DND-41 (cell line): ENCODE measurements around the gene PPP1R16B.

Experiments used
- ATAC-seq: fragments of 200-7000 bp; cut with Tn5 transposase; 3 replicates; pipeline ENCODE4 v1.9.1; 2021; ENCODE audit warnings: low read depth; ENCODE audit not compliant: insufficient read depth
- DNase-seq: peaks from one replicate; pipeline ENCODE4 v3.0.0-alpha.2; 2020
- H2AFZ ChIP-seq: 2 replicates; pipeline ENCODE4 v1.6.0; 2012; ENCODE audit warnings: low read depth, low read length
- H3K27ac ChIP-seq: 2 replicates; pipeline ENCODE4 v1.5.1; 2012; ENCODE audit warnings: low read length, inconsistent platforms
- H3K27me3 ChIP-seq: fragments of 200-600 bp; sonication (generic); 2 replicates; pipeline ENCODE4 v1.6.0; 2012; ENCODE audit warnings: low read length, mild to moderate bottlenecking, inconsistent platforms; ENCODE audit not compliant: insufficient read depth, poor library complexity
- H3K36me3 ChIP-seq: 2 replicates; pipeline ENCODE4 v1.5.1; 2012; ENCODE audit warnings: low read length, inconsistent platforms; ENCODE audit not compliant: insufficient read depth
- H3K4me1 ChIP-seq: 2 replicates; pipeline ENCODE4 v1.5.1; 2012; ENCODE audit warnings: mild to moderate bottlenecking, low read length; ENCODE audit not compliant: insufficient read depth
- H3K4me2 ChIP-seq: 2 replicates; pipeline ENCODE4 v1.6.0; 2012; ENCODE audit warnings: mild to moderate bottlenecking, moderate library complexity, low read length, inconsistent platforms; ENCODE audit not compliant: insufficient read depth
- H3K4me3 ChIP-seq, 2 experiments: fragments of 200-600 bp in 1 of 2; shearing (Covaris generic) in 1 of 2; 2 replicates each; pipeline ENCODE4 v1.5.1; 2012 to 2016; ENCODE audit warnings: inconsistent platforms in 2 of 2, low read length in 2 of 2, mild to moderate bottlenecking in 2 of 2, low read depth in 1 of 2, moderate library complexity in 1 of 2
- H3K79me2 ChIP-seq: 2 replicates; pipeline ENCODE4 v1.6.0; 2012; ENCODE audit warnings: low read length, inconsistent platforms; ENCODE audit not compliant: insufficient read depth
- H3K9ac ChIP-seq: 2 replicates; pipeline ENCODE4 v1.6.0; 2012; ENCODE audit warnings: low read depth, mild to moderate bottlenecking, inconsistent platforms, low read length, moderate library complexity
- H3K9me3 ChIP-seq: 2 replicates; pipeline ENCODE4 v1.5.1; 2012; ENCODE audit warnings: low read length, moderate library complexity, mild to moderate bottlenecking, inconsistent platforms; ENCODE audit not compliant: insufficient read depth, severe bottlenecking
- H4K20me1 ChIP-seq: 2 replicates; pipeline ENCODE4 v1.6.0; 2012; ENCODE audit warnings: low read length; ENCODE audit not compliant: insufficient read depth
- CTCF ChIP-seq: IDR thresholded peaks from 2 replicates; pipeline ENCODE4 v1.5.1; 2012; ENCODE audit warnings: borderline replicate concordance, low read length, moderate library complexity, mild to moderate bottlenecking; ENCODE audit not compliant: poor library complexity, severe bottlenecking; ENCODE audit errors: extremely low read depth
- EZH2 ChIP-seq: IDR thresholded peaks from 3 replicates; pipeline ENCODE4 v1.6.1; 2012; ENCODE audit warnings: borderline replicate concordance, low read depth, mild to moderate bottlenecking, moderate library complexity, low read length, inconsistent platforms; ENCODE audit not compliant: severe bottlenecking

The PPP1R16B gene

DNA sequence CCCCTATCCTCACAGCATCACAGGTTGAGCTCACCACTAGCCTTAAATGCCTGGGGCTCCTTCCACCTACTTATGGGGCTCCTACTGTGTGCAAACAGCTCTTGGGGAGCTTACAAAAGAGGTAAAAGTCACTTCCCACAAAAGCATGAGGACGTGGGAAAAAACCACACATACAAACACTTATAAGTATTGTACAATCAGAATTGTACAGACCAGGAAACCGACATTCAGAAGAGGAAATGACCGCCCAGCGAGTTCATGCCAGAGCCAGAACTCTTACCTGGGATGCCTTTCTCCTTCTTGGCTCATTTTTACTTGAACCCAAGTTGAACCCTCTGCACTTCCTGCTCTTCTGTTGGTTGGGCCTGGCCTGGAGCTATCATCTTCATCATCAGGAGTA, 6.3 kb upstream of the PPP1R16B start:
- H3K4me2 ChIP-seq = no peak overlapping the region
- H3K9me3 ChIP-seq = no peaks in the 10 kb centered on the region
- no peaks in the 10 kb centered on the region for H3K27me3 ChIP-seq
- H3K4me1 ChIP-seq = peaks cover 7% of the 10 kb centered on the region
- TF ChIP-seq EZH2 (no peak), CTCF (no peak)
- H4K20me1 ChIP-seq = no peaks in the 10 kb centered on the region
- no peak overlapping the region for H3K27ac ChIP-seq
- H3K9ac ChIP-seq = no peak overlapping the region
- H3K79me2 ChIP-seq = no peaks in the 10 kb centered on the region
- ATAC-seq (no peak), DNase-seq (no peak)
- H2AFZ ChIP-seq = no peak overlapping the region
- H3K4me3 ChIP-seq = no peak overlapping the region
- H3K36me3 ChIP-seq = no peaks in the 10 kb centered on the region

DNA sequence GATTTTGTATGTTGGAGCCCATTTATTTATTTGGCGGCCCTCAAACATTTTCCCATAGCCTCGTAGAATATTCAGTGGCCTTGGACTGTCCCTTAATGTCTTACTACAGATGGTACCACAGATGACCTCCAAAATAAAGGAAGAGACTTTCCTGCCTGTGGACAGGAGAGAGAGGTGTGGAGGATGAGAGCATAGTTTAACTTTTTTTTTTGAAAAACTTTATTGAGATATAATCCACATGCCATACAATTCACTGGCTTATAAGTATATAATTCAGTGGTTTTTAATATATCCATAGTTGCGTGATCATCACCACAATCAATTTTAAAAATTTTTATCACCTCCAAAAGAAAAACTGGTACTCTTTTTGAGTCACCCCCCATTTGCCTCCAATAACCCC, 4.6 kb upstream of the PPP1R16B start:
- Histone ChIP-seq H3K4me1 (peaks cover 23% of the 10 kb centered on the region), H4K20me1 (no peaks in the 10 kb centered on the region), H3K27me3 (peaks cover 3% of the 10 kb centered on the region), H3K4me3 (no peak overlapping the region), H3K4me2 (no peak overlapping the region), H2AFZ (no peak overlapping the region), H3K79me2 (no peaks in the 10 kb centered on the region), H3K36me3 (no peaks in the 10 kb centered on the region), H3K9me3 (no peaks in the 10 kb centered on the region), H3K9ac (no peak overlapping the region), H3K27ac (no peak overlapping the region)
- no peak for TF ChIP-seq EZH2
- no peak for TF ChIP-seq CTCF
- ATAC-seq (no peak), DNase-seq (no peak)

GRCh38 chr20:38804221-38804620, 1.3 kb upstream of the PPP1R16B start:
- H3K4me3 ChIP-seq = peak overlapping the region in 1 of 2 experiments; percentile 68; a peak in 1 of 4 replicates
- ATAC-seq = no peak
- H2AFZ ChIP-seq = peak overlapping the region; percentile 80
- H3K9me3 ChIP-seq = no peaks in the 10 kb centered on the region
- H3K27me3 ChIP-seq = peaks cover 12% of the 10 kb centered on the region
- no peaks in the 10 kb centered on the region for H4K20me1 ChIP-seq
- TF ChIP-seq CTCF (no peak), EZH2 (no peak)
- peak overlapping the region; percentile 93 for H3K4me2 ChIP-seq
- H3K36me3 ChIP-seq = no peaks in the 10 kb centered on the region
- H3K9ac ChIP-seq = peak overlapping the region; percentile 71
- peak overlapping the region; percentile 91 for H3K27ac ChIP-seq
- peaks cover 39% of the 10 kb centered on the region for H3K4me1 ChIP-seq
- no peaks in the 10 kb centered on the region for H3K79me2 ChIP-seq
- DNase-seq = no peak
